Activated T-cell treated with anti-CD3 and anti-CD28 coated beads, Interleukin-2, amount 50 U/mL, for 4 hours (primary cell): ENCODE measurements around the gene NELFB. TPM values are rescaled to one million over a fixed set of nuclear protein-coding genes. Genes with fewer than 3 reads are reported as not detected.

Source experiments
- ATAC-seq, 2 donors: fragments of 200-7000 bp; cut with Tn5 transposase; one replicate each; pipeline ENCODE4 v1.10.0; 2021
- DNase-seq: peaks from one replicate; pipeline ENCODE4 v3.0.0-alpha.2; 2020
- H3K27me3 Mint-ChIP-seq: one replicate; pipeline ENCODE4 v1.8.0; 2021; ENCODE audit warnings: low read depth, mixed read lengths
- H3K36me3 Mint-ChIP-seq: one replicate; pipeline ENCODE4 v1.8.0; 2022; ENCODE audit warnings: mixed read lengths; ENCODE audit not compliant: insufficient read depth
- H3K4me1 Mint-ChIP-seq: one replicate; pipeline ENCODE4 v1.8.0; 2021; ENCODE audit warnings: low read depth, mixed read lengths
- H3K4me3 Mint-ChIP-seq: one replicate; pipeline ENCODE4 v1.8.0; 2021; ENCODE audit warnings: mild to moderate bottlenecking, moderate library complexity, mixed read lengths
- H3K9me3 Mint-ChIP-seq: one replicate; pipeline ENCODE4 v1.8.0; 2021; ENCODE audit warnings: mixed read lengths
- total RNA-seq, 3 donors: library from RNA; stranded (reverse); gene quantifications; one replicate each; pipeline ENCODE4 v1.2.1, GENCODE V29; 2021

The NELFB gene
- 10 to 100 TPM; 72.0 to 81.1 (median 73.5) TPM for total RNA-seq

- DNase-seq (peak; percentile 97), ATAC-seq (peak; percentile 93 to 94)
- no peaks in the 10 kb centered on the region for H3K9me3 Mint-ChIP-seq
- H3K4me3 Mint-ChIP-seq, result peak within 1 kb of the TSS; percentile 89
- H3K36me3 Mint-ChIP-seq, result no peaks in the 10 kb centered on the region
- peaks cover 12% of the 10 kb centered on the region for H3K4me1 Mint-ChIP-seq
- H3K27me3 Mint-ChIP-seq, result no peaks in the 10 kb centered on the region
These were observed at the start of gene NELFB for GRCh38 chr9:137254624-137255447. TSS of gene NELFB (plus strand) at chr9:137255327.

- DNase-seq (no peak), ATAC-seq (no peak)
- Mint-ChIP-seq H3K27me3 (no peaks in the 10 kb centered on the region), H3K4me3 (peak overlapping the region; percentile 95), H3K4me1 (peaks cover 33% of the 10 kb centered on the region), H3K9me3 (no peaks in the 10 kb centered on the region), H3K36me3 (peaks cover 12% of the 10 kb centered on the region)
These were observed 48.5 kb upstream of the NELFB start for GRCh38 chr9:137206602-137207001.

GRCh38 chr9:137211532-137211931 lies 43.6 kb upstream of the NELFB start:
- Mint-ChIP-seq H3K4me1 (peaks cover 11% of the 10 kb centered on the region), H3K36me3 (peaks cover 13% of the 10 kb centered on the region), H3K27me3 (no peaks in the 10 kb centered on the region), H3K9me3 (no peaks in the 10 kb centered on the region), H3K4me3 (no peak overlapping the region)
- DNase-seq (no peak), ATAC-seq (no peak)

- peaks cover 1% of the 10 kb centered on the region for H3K4me1 Mint-ChIP-seq
- ATAC-seq, result no peak
- no peaks in the 10 kb centered on the region for H3K27me3 Mint-ChIP-seq
These were observed 42.6 kb upstream of the NELFB start for GRCh38 chr9:137212520-137212919.

GRCh38 chr9:137213160-137214060 lies 41.7 kb upstream of the NELFB start:
- H3K4me3 Mint-ChIP-seq, result no peak overlapping the region
- H3K4me1 Mint-ChIP-seq, result no peaks in the 10 kb centered on the region
- H3K27me3 Mint-ChIP-seq, result no peaks in the 10 kb centered on the region
- H3K9me3 Mint-ChIP-seq, result no peaks in the 10 kb centered on the region
- DNase-seq, result no peak
- peaks cover 6% of the 10 kb centered on the region for H3K36me3 Mint-ChIP-seq
- ATAC-seq, result no peak

More at GRCh38 chr9:137212520-137212919, 42.6 kb upstream of the NELFB start:
- H3K9me3 Mint-ChIP-seq, result no peaks in the 10 kb centered on the region
- H3K36me3 Mint-ChIP-seq, result peaks cover 7% of the 10 kb centered on the region
- no peak for DNase-seq
- H3K4me3 Mint-ChIP-seq, result no peak overlapping the region

GRCh38 chr9:137214620-137215019 lies 40.5 kb upstream of the NELFB start:
- Mint-ChIP-seq H3K9me3 (no peaks in the 10 kb centered on the region), H3K4me1 (no peaks in the 10 kb centered on the region), H3K27me3 (no peaks in the 10 kb centered on the region), H3K4me3 (no peak overlapping the region), H3K36me3 (peaks cover 2% of the 10 kb centered on the region)
- ATAC-seq (no peak), DNase-seq (no peak)

- H3K27me3 Mint-ChIP-seq, result no peaks in the 10 kb centered on the region
- no peak for ATAC-seq
- H3K9me3 Mint-ChIP-seq, result no peaks in the 10 kb centered on the region
- DNase-seq, result no peak
- H3K36me3 Mint-ChIP-seq, result peaks cover 2% of the 10 kb centered on the region
- no peaks in the 10 kb centered on the region for H3K4me1 Mint-ChIP-seq
- no peak overlapping the region for H3K4me3 Mint-ChIP-seq
These were observed 39.7 kb upstream of the NELFB start for GRCh38 chr9:137215196-137215986.

GRCh38 chr9:137216188-137216965 lies 38.8 kb upstream of the NELFB start:
- ATAC-seq (no peak), DNase-seq (no peak)
- Mint-ChIP-seq H3K36me3 (peaks cover 2% of the 10 kb centered on the region), H3K9me3 (no peaks in the 10 kb centered on the region), H3K27me3 (no peaks in the 10 kb centered on the region), H3K4me3 (no peak overlapping the region), H3K4me1 (no peaks in the 10 kb centered on the region)

- Mint-ChIP-seq H3K27me3 (no peaks in the 10 kb centered on the region), H3K36me3 (peaks cover 2% of the 10 kb centered on the region), H3K4me1 (no peaks in the 10 kb centered on the region), H3K9me3 (no peaks in the 10 kb centered on the region), H3K4me3 (no peak overlapping the region)
- ATAC-seq (no peak), DNase-seq (no peak)
These were observed 37.6 kb upstream of the NELFB start for GRCh38 chr9:137217276-137218211.

GRCh38 chr9:137218212-137218753 lies 36.8 kb upstream of the NELFB start:
- Mint-ChIP-seq H3K4me1 (peaks cover 2% of the 10 kb centered on the region), H3K36me3 (peaks cover 2% of the 10 kb centered on the region), H3K4me3 (no peak overlapping the region), H3K9me3 (no peaks in the 10 kb centered on the region), H3K27me3 (no peaks in the 10 kb centered on the region)
- ATAC-seq (no peak), DNase-seq (no peak)

- Mint-ChIP-seq H3K36me3 (peaks cover 2% of the 10 kb centered on the region), H3K4me3 (no peak overlapping the region), H3K4me1 (peaks cover 2% of the 10 kb centered on the region), H3K27me3 (no peaks in the 10 kb centered on the region), H3K9me3 (no peaks in the 10 kb centered on the region)
- ATAC-seq (no peak), DNase-seq (no peak)
These were observed 36.3 kb upstream of the NELFB start for GRCh38 chr9:137218754-137219271.

- Mint-ChIP-seq H3K36me3 (peaks cover 2% of the 10 kb centered on the region), H3K27me3 (no peaks in the 10 kb centered on the region), H3K4me1 (peaks cover 5% of the 10 kb centered on the region), H3K4me3 (no peak overlapping the region), H3K9me3 (no peaks in the 10 kb centered on the region)
- DNase-seq, result no peak
- no peak for ATAC-seq
These were observed 35.3 kb upstream of the NELFB start for GRCh38 chr9:137219757-137220316.
